ENCODE measurements around the gene KLK7. TPM values are rescaled to one million over a fixed set of nuclear protein-coding genes. Genes with fewer than 3 reads are reported as not detected.

The KLK7 gene
- total and polyA plus RNA-seq, 2 of the 4 experiments (the other 2 are of a cell fraction), result not detected

DNA sequence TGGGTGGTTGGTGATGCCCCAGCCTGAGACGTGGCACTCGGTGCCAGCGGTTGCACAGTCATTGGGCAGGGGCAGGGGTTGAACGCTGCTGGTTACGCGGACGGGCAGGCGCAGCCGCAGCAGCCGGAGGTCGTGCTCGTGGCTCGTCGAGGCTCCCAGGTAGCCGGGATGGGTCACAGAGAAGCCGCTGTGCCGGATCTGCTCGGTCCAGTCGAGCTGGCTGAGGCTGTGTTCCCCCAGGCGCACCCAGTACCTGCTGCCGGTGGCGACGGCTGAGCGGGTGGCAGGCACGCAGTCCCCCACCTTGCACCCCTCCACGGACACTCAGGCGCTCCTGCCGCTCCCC, 48.1 kb upstream of the KLK7 start:
- Histone ChIP-seq H4K91ac (ENCODE audit: insufficient read depth, low read depth, low read length) (no peak overlapping the region), H3K18ac (ENCODE audit: low read depth, low read length) (no peak overlapping the region), H2AFZ (replicated peaks; ENCODE audit: low read length, poor library complexity) (no peak overlapping the region), H3K4ac (ENCODE audit: low read depth, low read length) (no peak overlapping the region), H3K36me3 (ENCODE audit: control insufficient read depth, insufficient read depth, low read length) (no peaks in the 10 kb centered on the region), H3K56ac (ENCODE audit: extremely low read depth, insufficient read depth, low read length) (no peak overlapping the region), H4K5ac (ENCODE audit: low read depth, low read length) (no peak overlapping the region), H2BK20ac (ENCODE audit: low read depth, low read length) (no peak overlapping the region), H3K27me3 (ENCODE audit: control insufficient read depth, insufficient read depth, low read length) (no peaks in the 10 kb centered on the region), H3K4me3 (ENCODE audit: insufficient read depth, low read depth, low read length) (no peak overlapping the region), H3K9me1 (ENCODE audit: insufficient read depth, low read length) (no peaks in the 10 kb centered on the region), H2BK5ac (ENCODE audit: low read depth, low read length, poor library complexity, severe bottlenecking) (no peak overlapping the region), H3K79me1 (ENCODE audit: low read depth in 1 of 2, low read length in 2 of 2) (no peaks in the 10 kb centered on the region), H2BK15ac (ENCODE audit: low read depth, low read length) (no peak overlapping the region), H2BK120ac (ENCODE audit: low read depth, low read length) (no peak overlapping the region), H3K27ac (ENCODE audit: insufficient read depth, low read length) (no peak overlapping the region), H4K20me1 (ENCODE audit: insufficient read depth, low read length) (no peaks in the 10 kb centered on the region), H2AK5ac (ENCODE audit: low read depth, low read length) (no peak overlapping the region), H3K23ac (ENCODE audit: low read depth, low read length) (no peak overlapping the region), H3K14ac (replicated peaks; ENCODE audit: low read depth, low read length) (no peak overlapping the region), H3K9me3 (ENCODE audit: control insufficient read depth, insufficient read depth, low read length) (peaks cover 8% of the 10 kb centered on the region; the same call in 1 of the 2 replicates), H3K4me1 (ENCODE audit: control insufficient read depth, insufficient read depth, low read length) (no peaks in the 10 kb centered on the region), H2AK9ac (replicated peaks; ENCODE audit: low read depth, low read length, poor library complexity) (no peak overlapping the region), H4K8ac (ENCODE audit: low read depth in 2 of 2, low read length in 2 of 2) (no peak overlapping the region), H3K9ac (ENCODE audit: low read depth, low read length) (no peak overlapping the region), H3K4me2 (ENCODE audit: low read depth, low read length) (no peak overlapping the region)
- TF ChIP-seq CEBPB (IDR thresholded peaks at IDR 0.05; ENCODE audit: low read depth, low read length), result no peak
- no peak for TF ChIP-seq BHLHE40 (IDR thresholded peaks at IDR 0.05; ENCODE audit: low read depth, low read length)
- CTCF ChIA-PET, result no interaction called here
- in situ Hi-C loops (cut with MboI; ENCODE audit: low sequenced_read_pairs), result loop anchor here (10.0 kb wide), 1 partner anchor 143 kb away; no protein-coding TSS in a partner anchor
- DNase-seq (no peak), ATAC-seq (ENCODE audit: low read depth) (no peak)
- POLR2A ChIA-PET (ENCODE audit: unreplicated experiment), result no interaction called here
- dilution Hi-C loops (cut with HindIII; ENCODE audit: low sequenced_read_pairs, unreplicated experiment), result no loop called here
- intact Hi-C loops (cut with micrococcal nuclease), result no loop called here
- no TSS peak for BruUV-seq (replicated peaks)
- WGBS, 2 experiments (ENCODE audit: extremely low coverage in 2 of 2, insufficient read length in 1 of 2), result 78% methylated on average over 26 of the region's 28 CpGs; no CpG with 5 or more reads in 1 of the 2 experiments
